Motor neuron (in vitro differentiated cells): ENCODE results near the gene DNAAF9. TPM values are rescaled to one million over a fixed set of nuclear protein-coding genes. Genes with fewer than 3 reads are reported as not detected.

Experiments
- ATAC-seq, 8 experiments: fragments of 200-7000 bp; cut with Tn5 transposase; replicated peaks in 6 of 8; 2 replicates each; pipeline ENCODE4 v1.8.0; 2021; ENCODE audit warnings: mild to moderate bottlenecking in 8 of 8, moderate library complexity in 8 of 8
- H3K27ac ChIP-seq, 2 donors: fragments of 250-450 bp; sonication (Bioruptor Pico); 2 replicates each; pipeline ENCODE4 v1.9.0; 2021; ENCODE audit warnings: antibody characterized with exemption in 2 of 2, mild to moderate bottlenecking in 2 of 2, moderate library complexity in 1 of 2
- H3K4me1 ChIP-seq, 2 donors: fragments of 250-450 bp; sonication (Bioruptor Pico); replicated peaks in 1 of 2; 2 replicates each; pipeline ENCODE4 v1.6.1; 2021; ENCODE audit warnings: antibody characterized with exemption in 2 of 2, mild to moderate bottlenecking in 2 of 2, moderate library complexity in 1 of 2
- H3K4me3 ChIP-seq, 5 donors: fragments of 250-450 bp; sonication (Bioruptor Pico); 2 replicates each; pipeline ENCODE4 v1.9.0; 2021; ENCODE audit warnings: antibody characterized with exemption in 5 of 5, mild to moderate bottlenecking in 5 of 5, moderate library complexity in 4 of 5
- WGBS, 10 experiments: fragments of 450-650 bp; shearing (Covaris generic); methylation state at CpG; one replicate each; pipeline ENCODE4 v1.0.0; 2022; 5-methylcytosine and 5-hydroxymethylcytosine counted together
- in situ Hi-C, 9 experiments: fragments of 400-800 bp; cut with MboI; loops; one replicate each; pipeline ENCODE4 v1.15.0; 2021; ENCODE audit warnings: low sequenced_read_pairs in 9 of 9, low pct_unique_long_range_greater_than_20kb in 2 of 9; ENCODE audit not compliant: unreplicated experiment in 9 of 9
- total RNA-seq, 8 experiments: library from RNA; unstranded; fragments of 300-600 nt; gene quantifications; 2 replicates each; pipeline versions ENCODE4 v1.2.3 to v1.2.4, GENCODE V29; 2022

Gene DNAAF9
- total RNA-seq, 8 experiments from 2014 or later = 4.5 to 22.3 (median 19.0) TPM

GRCh38 chr20:3382836-3383235 is 24.6 kb downstream of the DNAAF9 start:
- Histone ChIP-seq H3K4me1 (no peaks in the 10 kb centered on the region), H3K4me3 (no peak overlapping the region), H3K27ac (no peak overlapping the region)
- no peak for ATAC-seq
- WGBS, 10 experiments = 60 to 100% (median 87%) methylated on average over 1 to 3 of the region's 3 CpGs; no CpG with 5 or more reads in 3 of the 10 experiments
- in situ Hi-C loops = no loop called here

GRCh38 chr20:3380228-3381070 is 27.0 kb downstream of the DNAAF9 start:
- WGBS, 10 experiments = 22 to 78% (median 60%) methylated on average over 1 to 2 of the region's 2 CpGs; no CpG with 5 or more reads in 2 of the 10 experiments
- H3K4me1 ChIP-seq = no peaks in the 10 kb centered on the region
- no peak overlapping the region for H3K4me3 ChIP-seq
- ATAC-seq = no peak
- in situ Hi-C loops = no loop called here
- H3K27ac ChIP-seq = no peak overlapping the region

GRCh38 chr20:3378138-3378537 is 29.3 kb downstream of the DNAAF9 start:
- Histone ChIP-seq H3K4me3 (no peak overlapping the region), H3K4me1 (no peaks in the 10 kb centered on the region), H3K27ac (no peak overlapping the region)
- WGBS, 10 experiments = 67 to 100% (median 100%) methylated on average over 1 to 2 of the region's 2 CpGs; no CpG with 5 or more reads in 3 of the 10 experiments
- no peak for ATAC-seq
- in situ Hi-C loops = no loop called here

GRCh38 chr20:3377644-3378043 is 29.8 kb downstream of the DNAAF9 start:
- Histone ChIP-seq H3K4me1 (no peaks in the 10 kb centered on the region), H3K4me3 (no peak overlapping the region), H3K27ac (no peak overlapping the region)
- ATAC-seq = no peak
- WGBS, 10 experiments = 20 to 100% (median 80%) methylated on average over 1 to 2 of the region's 2 CpGs; no CpG with 5 or more reads in 1 of the 10 experiments
- in situ Hi-C loops = no loop called here

GRCh38 chr20:3374296-3374695 is 33.2 kb downstream of the DNAAF9 start:
- H3K4me1 ChIP-seq = no peaks in the 10 kb centered on the region
- in situ Hi-C loops = no loop called here
- no peak overlapping the region for H3K27ac ChIP-seq
- ATAC-seq = no peak
- H3K4me3 ChIP-seq = no peak overlapping the region

GRCh38 chr20:3371754-3372153 is 35.7 kb downstream of the DNAAF9 start:
- in situ Hi-C loops = no loop called here
- WGBS, 10 experiments = 25 to 100% (median 76%) methylated on average over 1 to 2 of the region's 2 CpGs; no CpG with 5 or more reads in 2 of the 10 experiments
- no peaks in the 10 kb centered on the region for H3K4me1 ChIP-seq
- ATAC-seq = peak in 2 of 8 experiments; percentile 77 to 92
- no peak overlapping the region for H3K4me3 ChIP-seq
- H3K27ac ChIP-seq = no peak overlapping the region

- Histone ChIP-seq H3K4me3 (no peak overlapping the region), H3K27ac (no peak overlapping the region), H3K4me1 (no peaks in the 10 kb centered on the region)
- in situ Hi-C loops = no loop called here
- WGBS, 10 experiments = 63 to 100% (median 85%) methylated on average over 1 to 3 of the region's 3 CpGs
- ATAC-seq = no peak
These were observed 40.4 kb downstream of the DNAAF9 start for GRCh38 chr20:3367089-3367488.

- no peak overlapping the region for H3K27ac ChIP-seq
- 79 to 100% (median 93%) methylated on average over 1 to 3 of the region's 3 CpGs; no CpG with 5 or more reads in 2 of the 10 experiments for WGBS, 10 experiments
- in situ Hi-C loops = no loop called here
- H3K4me3 ChIP-seq = no peak overlapping the region
- ATAC-seq = no peak
- H3K4me1 ChIP-seq = no peaks in the 10 kb centered on the region
These were observed 43.0 kb downstream of the DNAAF9 start for GRCh38 chr20:3364323-3365013.

- Histone ChIP-seq H3K4me3 (no peak overlapping the region), H3K27ac (no peak overlapping the region), H3K4me1 (no peaks in the 10 kb centered on the region)
- WGBS, 10 experiments = 70 to 100% (median 90%) methylated on average over 1 to 3 of the region's 3 CpGs; no CpG with 5 or more reads in 3 of the 10 experiments
- in situ Hi-C loops = no loop called here
- no peak for ATAC-seq
These were observed 46.7 kb downstream of the DNAAF9 start for GRCh38 chr20:3360752-3361151.

- peak in 1 of 8 experiments; percentile 94 for ATAC-seq
- Histone ChIP-seq H3K4me3 (no peak overlapping the region), H3K4me1 (no peaks in the 10 kb centered on the region), H3K27ac (no peak overlapping the region)
- 77 to 100% (median 87%) methylated on average over 2 to 5 of the region's 5 CpGs; no CpG with 5 or more reads in 2 of the 10 experiments for WGBS, 10 experiments
- in situ Hi-C loops = no loop called here
These were observed 48.7 kb downstream of the DNAAF9 start for GRCh38 chr20:3358676-3359340.

Other genes starting within 250 kb of the DNAAF9 start
- gene FASTKD5, start 247.8 kb downstream of the DNAAF9 start, total RNA-seq = 10 to 100 TPM; 10.4 to 25.5 (median 17.8) TPM
- gene UBOX5, start 247.8 kb downstream of the DNAAF9 start, total RNA-seq = 1 to 10 TPM; 3.1 to 6.2 (median 4.8) TPM
- gene LZTS3, start 234.1 kb downstream of the DNAAF9 start, total RNA-seq = 10 to 100 TPM in 5 of 8 experiments, 1 to 10 TPM in 3; 2.6 to 27.8 (median 13.9) TPM
- 10 to 100 TPM; 44.9 to 71.8 (median 53.6) TPM for gene DDRGK1, start 203.0 kb downstream of the DNAAF9 start, total RNA-seq
- 10 to 100 TPM; 27.7 to 84.2 (median 45.5) TPM for gene ITPA, start 198.2 kb downstream of the DNAAF9 start, total RNA-seq
- 10 to 100 TPM in 3 of 8 experiments, 1 to 10 TPM in 1, under 1 TPM in 4; 0.05 to 19.6 (median 1.3) TPM for gene SLC4A11, start 168.5 kb downstream of the DNAAF9 start, total RNA-seq
- gene ATRN, start 63.3 kb upstream of the DNAAF9 start, total RNA-seq = 10 to 100 TPM; 21.7 to 50.0 (median 25.0) TPM